HepG2 (cell line): ENCODE results near the gene KIF27. TPM values are rescaled to one million over a fixed set of nuclear protein-coding genes. Genes with fewer than 3 reads are reported as not detected.

Experiments used
- BRD4 ChIP-seq: sonication (generic); formaldehyde crosslinking; IDR thresholded peaks from 2 replicates; pipeline ENCODE4 v1.4.0; 2020; ENCODE audit warnings: missing genetic modification reagents
- KDM2A ChIP-seq: sonication (generic); formaldehyde crosslinking; IDR thresholded peaks from 2 replicates; pipeline ENCODE4 v1.4.0; 2020; ENCODE audit warnings: low read depth, missing genetic modification reagents, borderline replicate concordance
- MXD4 ChIP-seq: IDR thresholded peaks from 2 replicates; pipeline ENCODE4 v1.6.1; 2016; ENCODE audit warnings: mild to moderate bottlenecking, missing biosample characterization, missing genetic modification reagents
- SAP130 ChIP-seq: IDR thresholded peaks from 2 replicates; pipeline ENCODE4 v1.6.1; 2016; ENCODE audit warnings: low read depth
- ZNF17 ChIP-seq: sonication (generic); formaldehyde crosslinking; IDR thresholded peaks from 2 replicates; pipeline ENCODE4 v1.5.0; 2020; ENCODE audit warnings: mild to moderate bottlenecking, missing genetic modification reagents
- ZNF292 ChIP-seq: sonication (generic); formaldehyde crosslinking; IDR thresholded peaks from 2 replicates; pipeline ENCODE4 v1.8.1; 2022; ENCODE audit warnings: mild to moderate bottlenecking, low read depth, missing genetic modification reagents, borderline replicate concordance
- polyA plus RNA-seq, 8 experiments: library from polyadenylated mRNA; depleted of rRNA in 3 of 8; stranded (reverse) in 7 of 8; unstranded in 1 of 8; fragments of >200 nt; fragmentation: Illumina TruSeq in 4 of 8; extraction: Trizol in 4 of 8; gene quantifications; 2 replicates each; pipeline versions ENCODE4 v1.2.1 to v1.2.3, GENCODE V29; 2011 to 2016; ENCODE audit warnings: low read depth in 4 of 8, missing spikeins in 1 of 8, mixed read lengths in 1 of 8; ENCODE audit not compliant: insufficient read depth in 1 of 8
- total RNA-seq, 5 experiments: library from RNA; depleted of rRNA; stranded (reverse); fragments of >200 nt; fragmentation: Illumina TruSeq; extraction: Trizol; gene quantifications; 2 replicates each; pipeline ENCODE4 v1.2.3, GENCODE V29; 2016; ENCODE audit warnings: low read depth in 1 of 5
- TF ChIP-seq, protein P1 (sequence below): sonication (generic); formaldehyde crosslinking; IDR thresholded peaks from 2 replicates; pipeline ENCODE4 v1.9.0; 2022; ENCODE audit warnings: low read depth, missing genetic modification reagents
- TF ChIP-seq, protein P2 (sequence below): sonication (generic); formaldehyde crosslinking; IDR thresholded peaks from 2 replicates; pipeline ENCODE4 v1.5.1; 2020; ENCODE audit warnings: missing genetic modification reagents, mild to moderate bottlenecking, borderline replicate concordance
- TF ChIP-seq, protein P3 (sequence below): sonication (generic); formaldehyde crosslinking; IDR thresholded peaks from 2 replicates; pipeline ENCODE4 v1.5.1; 2020; ENCODE audit warnings: missing genetic modification reagents, mild to moderate bottlenecking, borderline replicate concordance
- TF ChIP-seq, protein P4 (sequence below): sonication (generic); formaldehyde crosslinking; IDR thresholded peaks from 2 replicates; pipeline ENCODE4 v1.4.0; 2020; ENCODE audit warnings: missing genetic modification reagents
- TF ChIP-seq, protein P5 (sequence below), 2 experiments: sonication (generic) in 1 of 2; formaldehyde crosslinking in 1 of 2; IDR thresholded peaks; 2 replicates each; pipeline versions ENCODE4 v1.6.1 to v1.9.0; 2014 to 2022; ENCODE audit warnings: antibody characterized with exemption in 1 of 2, borderline replicate concordance in 1 of 2, inconsistent platforms in 1 of 2, low read depth in 1 of 2, missing genetic modification reagents in 1 of 2
- TF ChIP-seq, protein P6 (sequence below): sonication (generic); formaldehyde crosslinking; IDR thresholded peaks from 2 replicates; pipeline ENCODE4 v1.5.0; 2020; ENCODE audit warnings: missing genetic modification reagents, mild to moderate bottlenecking, borderline replicate concordance

The KIF27 gene
- total and polyA plus RNA-seq, 2 of the 13 experiments (the other 11 are each of a cell fraction or from before 2014, with no cell fraction given), result 0.95 to 4.1 TPM

DNA sequence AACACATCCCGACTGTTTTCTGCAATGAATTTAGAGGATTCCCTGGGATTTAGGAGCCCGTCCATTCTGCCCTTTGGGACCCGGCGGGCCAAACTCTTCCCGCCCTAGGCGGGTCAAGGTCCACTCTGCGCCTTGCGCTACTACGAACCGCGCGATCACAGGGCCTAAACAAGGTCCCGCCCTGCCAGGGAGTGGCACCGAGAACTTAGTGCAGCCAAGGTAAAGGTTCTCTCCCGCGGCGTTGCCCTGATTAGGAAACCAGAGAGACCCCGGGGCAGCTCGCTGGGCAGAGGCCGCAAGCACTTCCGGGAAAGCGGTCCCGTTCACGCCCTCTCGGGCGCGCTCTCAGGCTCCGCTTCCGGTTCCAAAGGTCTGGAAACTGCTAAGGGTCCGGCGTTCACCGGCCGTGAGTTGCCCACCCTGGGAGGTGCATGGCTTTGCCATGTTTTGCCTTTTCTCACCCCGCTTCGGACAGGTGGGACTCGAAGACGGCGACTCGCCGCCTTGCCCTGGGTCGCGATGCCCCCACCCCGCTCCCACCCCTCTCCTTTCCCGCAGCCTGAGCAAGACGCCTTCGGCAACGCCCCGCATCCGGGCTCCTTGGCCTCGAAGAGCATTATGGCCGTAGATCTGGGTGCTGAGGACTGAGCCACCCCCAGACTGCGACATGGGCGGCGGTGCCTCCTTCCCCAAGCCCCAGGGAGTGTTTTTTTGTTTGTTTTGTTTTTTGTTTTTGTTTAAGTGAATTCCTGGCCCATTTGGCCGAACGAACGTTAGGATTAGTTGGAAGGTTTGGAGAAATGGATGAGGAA lies 35.4 kb upstream of the KIF27 start (continued):
- TF ChIP-seq, protein P1, sequence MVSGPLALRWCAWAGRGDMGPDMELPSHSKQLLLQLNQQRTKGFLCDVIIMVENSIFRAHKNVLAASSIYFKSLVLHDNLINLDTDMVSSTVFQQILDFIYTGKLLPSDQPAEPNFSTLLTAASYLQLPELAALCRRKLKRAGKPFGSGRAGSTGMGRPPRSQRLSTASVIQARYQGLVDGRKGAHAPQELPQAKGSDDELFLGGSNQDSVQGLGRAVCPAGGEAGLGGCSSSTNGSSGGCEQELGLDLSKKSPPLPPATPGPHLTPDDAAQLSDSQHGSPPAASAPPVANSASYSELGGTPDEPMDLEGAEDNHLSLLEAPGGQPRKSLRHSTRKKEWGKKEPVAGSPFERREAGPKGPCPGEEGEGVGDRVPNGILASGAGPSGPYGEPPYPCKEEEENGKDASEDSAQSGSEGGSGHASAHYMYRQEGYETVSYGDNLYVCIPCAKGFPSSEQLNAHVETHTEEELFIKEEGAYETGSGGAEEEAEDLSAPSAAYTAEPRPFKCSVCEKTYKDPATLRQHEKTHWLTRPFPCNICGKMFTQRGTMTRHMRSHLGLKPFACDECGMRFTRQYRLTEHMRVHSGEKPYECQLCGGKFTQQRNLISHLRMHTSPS (CRISPR knock-in tag), result peak; percentile 86
- TF ChIP-seq, protein P2, sequence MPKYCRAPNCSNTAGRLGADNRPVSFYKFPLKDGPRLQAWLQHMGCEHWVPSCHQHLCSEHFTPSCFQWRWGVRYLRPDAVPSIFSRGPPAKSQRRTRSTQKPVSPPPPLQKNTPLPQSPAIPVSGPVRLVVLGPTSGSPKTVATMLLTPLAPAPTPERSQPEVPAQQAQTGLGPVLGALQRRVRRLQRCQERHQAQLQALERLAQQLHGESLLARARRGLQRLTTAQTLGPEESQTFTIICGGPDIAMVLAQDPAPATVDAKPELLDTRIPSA (CRISPR knock-in tag), result peak; percentile 72; the same call in 1 of the 2 replicates
- TF ChIP-seq KDM2A (CRISPR knock-in tag) (peak; percentile 86; the same call in 1 of the 2 replicates), MXD4 (CRISPR knock-in tag) (no peak), BRD4 (CRISPR knock-in tag) (peak; percentile 57; the same call in 1 of the 2 replicates), SAP130 (CRISPR knock-in tag) (peak; percentile 85), ZNF17 (CRISPR knock-in tag) (no peak), ZNF292 (CRISPR knock-in tag) (peak; percentile 72)
- TF ChIP-seq, protein P3, sequence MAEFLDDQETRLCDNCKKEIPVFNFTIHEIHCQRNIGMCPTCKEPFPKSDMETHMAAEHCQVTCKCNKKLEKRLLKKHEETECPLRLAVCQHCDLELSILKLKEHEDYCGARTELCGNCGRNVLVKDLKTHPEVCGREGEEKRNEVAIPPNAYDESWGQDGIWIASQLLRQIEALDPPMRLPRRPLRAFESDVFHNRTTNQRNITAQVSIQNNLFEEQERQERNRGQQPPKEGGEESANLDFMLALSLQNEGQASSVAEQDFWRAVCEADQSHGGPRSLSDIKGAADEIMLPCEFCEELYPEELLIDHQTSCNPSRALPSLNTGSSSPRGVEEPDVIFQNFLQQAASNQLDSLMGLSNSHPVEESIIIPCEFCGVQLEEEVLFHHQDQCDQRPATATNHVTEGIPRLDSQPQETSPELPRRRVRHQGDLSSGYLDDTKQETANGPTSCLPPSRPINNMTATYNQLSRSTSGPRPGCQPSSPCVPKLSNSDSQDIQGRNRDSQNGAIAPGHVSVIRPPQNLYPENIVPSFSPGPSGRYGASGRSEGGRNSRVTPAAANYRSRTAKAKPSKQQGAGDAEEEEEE, result no peak
- TF ChIP-seq, protein P4, sequence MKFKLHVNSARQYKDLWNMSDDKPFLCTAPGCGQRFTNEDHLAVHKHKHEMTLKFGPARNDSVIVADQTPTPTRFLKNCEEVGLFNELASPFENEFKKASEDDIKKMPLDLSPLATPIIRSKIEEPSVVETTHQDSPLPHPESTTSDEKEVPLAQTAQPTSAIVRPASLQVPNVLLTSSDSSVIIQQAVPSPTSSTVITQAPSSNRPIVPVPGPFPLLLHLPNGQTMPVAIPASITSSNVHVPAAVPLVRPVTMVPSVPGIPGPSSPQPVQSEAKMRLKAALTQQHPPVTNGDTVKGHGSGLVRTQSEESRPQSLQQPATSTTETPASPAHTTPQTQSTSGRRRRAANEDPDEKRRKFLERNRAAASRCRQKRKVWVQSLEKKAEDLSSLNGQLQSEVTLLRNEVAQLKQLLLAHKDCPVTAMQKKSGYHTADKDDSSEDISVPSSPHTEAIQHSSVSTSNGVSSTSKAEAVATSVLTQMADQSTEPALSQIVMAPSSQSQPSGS, result peak; percentile 45; the same call in 1 of the 2 replicates
- TF ChIP-seq, protein P5, sequence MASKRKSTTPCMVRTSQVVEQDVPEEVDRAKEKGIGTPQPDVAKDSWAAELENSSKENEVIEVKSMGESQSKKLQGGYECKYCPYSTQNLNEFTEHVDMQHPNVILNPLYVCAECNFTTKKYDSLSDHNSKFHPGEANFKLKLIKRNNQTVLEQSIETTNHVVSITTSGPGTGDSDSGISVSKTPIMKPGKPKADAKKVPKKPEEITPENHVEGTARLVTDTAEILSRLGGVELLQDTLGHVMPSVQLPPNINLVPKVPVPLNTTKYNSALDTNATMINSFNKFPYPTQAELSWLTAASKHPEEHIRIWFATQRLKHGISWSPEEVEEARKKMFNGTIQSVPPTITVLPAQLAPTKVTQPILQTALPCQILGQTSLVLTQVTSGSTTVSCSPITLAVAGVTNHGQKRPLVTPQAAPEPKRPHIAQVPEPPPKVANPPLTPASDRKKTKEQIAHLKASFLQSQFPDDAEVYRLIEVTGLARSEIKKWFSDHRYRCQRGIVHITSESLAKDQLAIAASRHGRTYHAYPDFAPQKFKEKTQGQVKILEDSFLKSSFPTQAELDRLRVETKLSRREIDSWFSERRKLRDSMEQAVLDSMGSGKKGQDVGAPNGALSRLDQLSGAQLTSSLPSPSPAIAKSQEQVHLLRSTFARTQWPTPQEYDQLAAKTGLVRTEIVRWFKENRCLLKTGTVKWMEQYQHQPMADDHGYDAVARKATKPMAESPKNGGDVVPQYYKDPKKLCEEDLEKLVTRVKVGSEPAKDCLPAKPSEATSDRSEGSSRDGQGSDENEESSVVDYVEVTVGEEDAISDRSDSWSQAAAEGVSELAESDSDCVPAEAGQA (IDR thresholded peaks at IDR 0.05; ENCODE audit: low read depth), result no peak
- TF ChIP-seq, protein P5 (CRISPR knock-in tag; IDR thresholded peaks at IDR 0.05; ENCODE audit: borderline replicate concordance), result no peak; the same call in 1 of the 2 replicates
- TF ChIP-seq, protein P6, sequence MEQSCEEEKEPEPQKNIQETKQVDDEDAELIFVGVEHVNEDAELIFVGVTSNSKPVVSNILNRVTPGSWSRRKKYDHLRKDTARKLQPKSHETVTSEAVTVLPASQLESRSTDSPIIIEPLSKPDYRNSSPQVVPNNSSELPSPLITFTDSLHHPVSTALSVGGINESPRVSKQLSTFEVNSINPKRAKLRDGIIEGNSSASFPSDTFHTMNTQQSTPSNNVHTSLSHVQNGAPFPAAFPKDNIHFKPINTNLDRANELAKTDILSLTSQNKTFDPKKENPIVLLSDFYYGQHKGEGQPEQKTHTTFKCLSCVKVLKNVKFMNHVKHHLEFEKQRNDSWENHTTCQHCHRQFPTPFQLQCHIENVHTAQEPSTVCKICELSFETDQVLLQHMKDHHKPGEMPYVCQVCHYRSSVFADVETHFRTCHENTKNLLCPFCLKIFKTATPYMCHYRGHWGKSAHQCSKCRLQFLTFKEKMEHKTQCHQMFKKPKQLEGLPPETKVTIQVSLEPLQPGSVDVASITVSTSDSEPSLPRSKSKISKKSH (CRISPR knock-in tag), result peak; percentile 18; the same call in 1 of the 2 replicates
